Eye (tissue), 1 donor: ENCODE results near the gene VCAN.
"Not testable (repeated sequence)": the region's sequence is repeated elsewhere in the genome, so short reads cannot be mapped to it uniquely, and the experiment has no call there.

Experiments used
- DNase-seq: peaks from one replicate; pipeline ENCODE4 v3.0.0-alpha.2; 2015

Gene VCAN

GRCh38 chr5:83471405-83472212 lies at the start of gene VCAN:
Gene VCAN, plus strand, starts transcription at chr5:83471744. Its CDS starts 11,775 bp downstream, at chr5:83483519.
- peak; percentile 92 for DNase-seq

DNA sequence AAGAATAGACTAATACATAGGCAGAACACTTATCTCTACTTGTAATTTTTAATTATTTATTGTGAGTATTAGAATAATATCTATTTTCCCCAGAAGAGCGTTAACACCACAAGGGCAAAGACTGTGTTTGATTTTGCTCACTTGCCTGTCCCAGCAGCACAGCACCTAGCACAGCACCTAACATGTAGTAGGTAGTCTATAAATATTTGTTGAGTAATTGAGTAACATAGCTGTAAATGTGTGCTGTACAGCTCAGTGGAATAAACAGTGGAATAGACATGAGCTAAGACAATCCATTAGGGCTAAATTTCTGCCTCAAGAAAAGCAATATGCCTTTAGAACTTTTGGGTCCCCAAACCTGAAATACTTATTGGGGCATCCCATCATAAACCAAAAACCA lies 49.3 kb upstream of the VCAN start:
- DNase-seq, result no peak

DNA sequence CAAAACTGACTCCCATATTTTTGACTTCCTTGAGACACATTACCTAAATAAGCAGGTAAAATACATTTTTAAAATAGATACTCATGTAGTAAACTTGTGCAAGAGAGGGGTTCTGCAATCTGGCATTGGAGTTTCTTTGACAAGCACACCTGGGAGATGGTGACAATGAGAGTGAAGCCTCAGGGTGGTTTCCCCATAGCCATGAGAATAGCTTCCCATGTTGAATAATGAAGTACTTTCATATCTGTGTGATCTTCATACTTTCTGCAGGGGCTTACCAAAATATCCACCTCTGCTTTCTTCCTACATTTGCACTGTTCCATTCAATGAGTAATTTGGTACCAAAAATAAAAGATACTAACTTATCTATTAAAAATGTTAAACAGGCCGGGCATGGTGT lies 44.7 kb upstream of the VCAN start:
- DNase-seq, result no peak

GRCh38 chr5:83428126-83428525 lies 43.4 kb upstream of the VCAN start:
- DNase-seq, result no peak

- no peak for DNase-seq
Observed at GRCh38 chr5:83428890-83429289, 42.7 kb upstream of the VCAN start.

- peak; percentile 86 for DNase-seq
Observed at GRCh38 chr5:83430130-83431010, 41.2 kb upstream of the VCAN start.

DNA sequence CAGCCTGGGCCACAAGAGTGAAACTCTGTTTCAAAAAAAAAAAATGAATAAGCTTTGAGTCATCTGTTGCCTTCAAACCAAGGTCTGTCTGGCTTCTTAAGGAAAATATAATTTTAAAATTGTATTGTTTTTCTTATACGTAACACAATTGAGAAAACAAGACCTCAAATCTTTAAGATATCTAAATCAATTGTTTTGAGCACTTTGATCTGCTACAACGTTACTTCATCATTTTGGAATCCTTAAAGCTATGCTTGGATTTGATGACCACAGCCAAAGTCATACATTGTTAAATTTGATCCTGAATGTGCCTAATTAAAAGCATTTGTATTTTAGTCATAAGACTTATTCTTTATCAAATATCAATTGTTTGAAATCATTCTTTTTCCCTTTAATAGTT lies 37.7 kb upstream of the VCAN start:
- no peak for DNase-seq

GRCh38 chr5:83434946-83435345 lies 36.6 kb upstream of the VCAN start:
- peak; percentile 58 for DNase-seq

DNA sequence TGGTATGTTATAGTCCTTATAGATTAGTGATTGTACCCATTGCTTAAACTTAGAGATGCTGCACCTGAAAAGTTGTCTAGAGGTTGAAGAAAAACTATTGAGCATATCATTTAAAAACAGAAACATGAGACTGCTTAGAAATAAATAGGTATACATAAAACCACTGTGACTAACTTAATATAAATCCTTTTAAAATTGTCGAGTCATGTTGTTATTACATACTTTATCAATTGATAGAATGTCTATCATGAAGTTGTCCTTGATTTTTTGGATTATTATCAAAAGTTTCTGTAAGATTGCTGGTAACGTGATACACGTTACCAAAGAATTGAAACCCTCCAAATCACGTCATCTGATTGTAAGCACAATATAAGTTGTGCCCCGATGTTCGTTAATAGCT lies 35.3 kb upstream of the VCAN start:
- no peak for DNase-seq

DNA sequence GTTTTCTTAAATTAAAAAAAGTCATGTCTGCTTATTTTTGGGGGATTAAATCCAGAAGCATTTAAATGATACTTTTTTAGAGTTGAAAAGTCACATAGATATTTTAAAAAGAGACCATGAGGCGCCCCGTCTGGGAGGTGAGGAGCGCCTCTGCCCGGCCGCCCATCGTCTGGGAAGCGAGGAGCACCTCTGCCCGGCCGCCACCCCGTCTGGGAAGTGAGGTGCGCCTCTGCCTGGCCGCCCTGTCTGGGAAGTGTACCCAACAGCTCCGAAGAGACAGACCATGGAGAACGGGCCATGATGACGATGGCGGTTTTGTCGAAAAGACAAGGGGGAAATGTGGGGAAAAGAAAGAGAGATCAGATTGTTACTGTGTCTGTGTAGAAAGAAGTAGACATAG lies 33.8 kb upstream of the VCAN start:
- DNase-seq, result not testable (repeated sequence)

- DNase-seq, result no peak
Observed at GRCh38 chr5:83440826-83441225, 30.7 kb upstream of the VCAN start.

DNA sequence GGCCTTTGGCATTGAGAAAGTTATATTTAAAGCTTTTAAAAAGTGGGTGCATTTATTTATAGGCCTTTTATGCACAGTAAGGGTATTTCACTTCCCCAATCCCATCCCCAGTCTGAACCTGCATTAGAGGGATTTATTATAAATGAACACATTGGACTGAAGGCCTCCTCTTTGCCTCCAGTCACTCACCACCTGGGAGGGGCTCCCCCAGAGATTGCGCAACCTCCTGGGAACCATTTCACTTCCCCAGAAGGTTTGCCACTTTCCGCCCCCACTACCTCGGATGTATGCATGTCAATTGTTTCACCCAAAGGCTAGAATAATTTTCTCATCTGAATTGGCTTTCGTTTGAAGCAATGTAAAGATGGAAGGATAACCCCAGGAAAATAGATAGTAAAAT lies 29.8 kb upstream of the VCAN start:
- DNase-seq, result no peak

DNA sequence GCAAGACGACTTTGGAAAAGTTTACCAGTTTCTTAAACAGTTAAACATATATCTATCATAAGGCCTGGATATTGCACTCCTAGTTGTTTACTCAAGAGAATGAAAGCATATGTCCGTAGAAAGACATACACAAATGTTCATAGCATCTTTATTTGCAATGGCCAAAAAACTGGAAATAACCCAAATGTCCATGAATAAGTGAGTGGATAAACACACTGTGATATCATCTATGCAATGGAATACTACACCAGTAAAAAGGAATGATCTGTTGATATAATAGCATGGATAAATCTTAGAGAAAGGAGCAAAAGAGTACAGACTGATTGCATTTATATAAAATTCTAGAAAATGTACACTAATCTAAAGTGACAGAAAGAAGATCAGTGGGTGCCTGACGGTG lies 28.0 kb upstream of the VCAN start:
- no peak for DNase-seq

DNA sequence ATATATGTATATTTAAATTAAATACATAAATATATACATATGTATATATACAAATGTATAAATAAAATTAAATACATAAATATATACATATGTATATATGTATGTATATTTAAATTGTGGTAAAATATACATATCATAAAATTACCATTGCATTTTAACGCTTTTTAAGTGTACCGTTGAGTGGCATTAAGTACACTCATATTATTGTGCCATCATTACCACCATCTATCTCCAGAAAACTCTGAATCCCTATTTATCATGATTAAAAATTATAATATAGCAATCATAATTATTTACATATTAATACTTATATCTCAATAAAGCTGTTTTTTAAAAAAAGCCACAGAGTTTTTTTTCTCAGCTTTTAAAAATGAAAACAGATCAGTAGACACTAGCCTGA lies 27.1 kb upstream of the VCAN start:
- no peak for DNase-seq

DNA sequence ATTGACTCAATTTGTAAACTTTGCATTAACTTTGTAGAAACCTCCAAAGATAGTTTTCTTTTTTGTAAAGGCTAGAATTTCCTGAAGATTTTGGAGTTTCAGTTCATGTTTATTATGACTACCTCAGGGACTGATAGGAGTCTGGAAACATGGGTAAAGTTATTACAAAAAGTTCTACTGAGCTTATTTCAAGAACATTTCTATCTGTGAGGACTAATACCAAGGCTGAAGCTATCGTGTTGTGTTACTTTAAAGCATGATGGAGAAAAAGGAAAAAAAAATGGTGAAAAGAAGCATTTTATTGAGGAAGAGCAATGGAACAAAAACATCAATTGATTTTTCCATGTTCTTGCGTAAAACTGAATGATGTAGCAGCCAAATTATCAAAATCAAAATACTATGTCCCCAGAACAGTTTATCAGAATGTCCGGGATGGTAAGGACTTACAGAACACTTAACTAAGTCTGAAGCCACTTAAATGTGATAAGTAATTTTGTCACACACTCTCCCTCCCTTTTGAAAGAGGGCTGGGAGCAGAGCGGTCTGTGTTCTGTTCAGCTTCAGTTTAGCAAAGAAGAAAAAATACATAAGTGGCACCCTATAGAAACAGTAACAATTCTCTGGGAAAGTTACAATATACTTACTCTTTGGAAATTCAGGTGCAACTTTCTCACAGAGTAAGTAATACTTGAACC lies 25.1 kb upstream of the VCAN start:
- no peak for DNase-seq

DNA sequence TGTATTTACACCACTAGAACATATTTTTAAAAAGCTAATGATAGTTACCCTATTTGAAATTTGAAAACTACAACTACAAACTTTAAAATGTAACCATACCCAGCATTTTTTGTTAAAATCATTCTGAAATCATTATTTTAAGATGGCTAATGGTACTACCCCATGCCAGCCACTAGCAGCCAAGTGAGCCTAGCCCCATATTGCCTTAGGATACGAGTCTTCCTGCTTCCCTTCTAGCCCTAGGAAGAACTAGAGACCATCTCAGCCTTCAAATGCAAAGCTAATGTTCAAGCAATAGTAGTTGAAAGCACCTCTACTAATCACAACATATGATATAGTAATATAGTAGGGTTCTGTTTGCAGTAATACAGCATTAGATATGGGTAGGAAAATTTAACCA lies 24.0 kb upstream of the VCAN start:
- DNase-seq, result no peak

DNA sequence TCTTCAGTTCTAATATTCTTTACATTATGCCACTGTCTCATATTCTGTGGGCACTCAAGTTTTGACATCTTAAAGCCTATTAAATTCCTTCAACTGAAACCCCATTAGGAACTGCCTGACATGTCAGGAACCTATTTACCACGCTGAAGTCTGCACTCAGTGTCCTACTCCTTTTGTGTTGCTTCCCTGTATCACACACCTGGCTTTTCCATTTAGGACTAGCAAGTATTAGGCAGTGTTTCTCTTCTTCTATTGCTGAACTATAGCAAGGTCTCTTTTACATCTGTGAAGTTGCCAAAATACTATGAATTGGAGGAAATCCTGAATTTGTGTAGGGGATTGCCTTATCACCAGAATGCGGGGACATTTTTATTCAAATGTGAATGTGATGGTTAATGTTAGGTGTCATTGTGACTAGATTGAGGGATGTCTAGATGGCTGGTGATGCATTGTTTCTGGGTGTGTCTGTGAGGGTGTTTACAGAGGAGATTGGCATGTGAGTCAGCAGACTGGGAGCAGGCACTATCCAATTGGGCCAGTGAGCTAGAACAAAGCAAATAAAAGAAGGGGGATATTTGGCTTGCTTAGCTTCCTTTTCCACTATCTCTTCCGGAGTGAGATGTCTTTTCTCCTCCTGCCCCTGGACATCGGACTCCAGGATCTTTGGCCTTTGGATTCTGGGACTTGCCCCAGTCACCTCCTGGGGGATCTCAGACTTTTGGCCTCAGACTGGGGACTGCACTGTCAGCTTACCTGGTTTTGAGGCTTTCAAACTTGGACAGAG lies 21.2 kb upstream of the VCAN start:
- DNase-seq, result no peak

GRCh38 chr5:83450967-83451248 lies 20.6 kb upstream of the VCAN start:
- DNase-seq, result no peak

GRCh38 chr5:83451955-83452354 lies 19.6 kb upstream of the VCAN start:
- no peak for DNase-seq

- DNase-seq, result no peak
Observed at GRCh38 chr5:83453937-83454336, 17.6 kb upstream of the VCAN start.

GRCh38 chr5:83464261-83464660 lies 7.3 kb upstream of the VCAN start:
- no peak for DNase-seq

DNA sequence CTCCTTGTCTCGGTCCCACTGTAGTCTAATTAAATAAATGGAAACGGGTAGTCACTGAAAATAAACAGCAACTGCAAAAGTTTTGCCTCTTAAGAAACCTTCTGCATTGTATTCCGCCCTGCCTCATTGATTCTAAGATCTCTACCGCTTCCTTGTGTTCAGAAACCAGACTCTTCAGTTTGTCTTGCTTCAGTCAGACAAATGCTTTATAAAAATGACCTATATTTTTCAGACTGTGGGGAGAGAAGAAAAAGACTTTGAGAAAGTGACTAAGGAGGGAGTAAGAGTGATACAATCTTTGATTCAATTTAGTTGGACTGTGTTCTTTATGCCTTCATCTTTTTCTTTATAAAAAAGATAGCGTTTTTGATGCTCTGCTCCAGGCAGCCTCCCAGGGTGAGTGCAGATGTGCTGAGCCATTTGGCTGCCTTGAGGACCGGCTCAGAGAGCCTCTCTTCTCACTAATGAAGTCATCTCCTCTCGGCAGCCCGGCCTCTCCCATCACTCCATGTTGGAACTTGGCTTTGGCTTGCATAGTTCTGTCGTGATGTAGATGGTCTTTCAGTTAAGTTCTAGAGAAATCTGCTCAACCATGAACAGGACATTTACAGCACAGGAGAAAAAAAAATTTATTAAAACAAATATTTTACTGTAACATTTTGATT lies 4.0 kb upstream of the VCAN start:
- DNase-seq, result peak; percentile 28
